Astrocyte (in vitro differentiated cells and primary cell): ENCODE measurements around the gene CIAO2B.

Source experiments
- CTCF ChIP-seq: IDR thresholded peaks from 2 replicates; pipeline ENCODE4 v1.5.1; 2011; ENCODE audit warnings: low read depth, mild to moderate bottlenecking, inconsistent platforms, low read length, moderate library complexity; ENCODE audit not compliant: insufficient read depth
- EZH2 ChIP-seq: IDR thresholded peaks from 2 replicates; pipeline ENCODE4 v1.6.1; 2012; ENCODE audit warnings: mild to moderate bottlenecking, low read length, inconsistent platforms; ENCODE audit not compliant: insufficient read depth

- TF ChIP-seq EZH2 (no peak), CTCF (no peak)
Observed at GRCh38 chr16:66940236-66940635, 6.0 kb upstream of the CIAO2B start.
